ENCODE data around the gene CMPK2. TPM values are rescaled to one million over a fixed set of nuclear protein-coding genes. Genes with fewer than 3 reads are reported as not detected.

Gene CMPK2
- total and polyA plus RNA-seq, 8 donors: 2.4 to 11.7 (median 4.7) TPM

DNA sequence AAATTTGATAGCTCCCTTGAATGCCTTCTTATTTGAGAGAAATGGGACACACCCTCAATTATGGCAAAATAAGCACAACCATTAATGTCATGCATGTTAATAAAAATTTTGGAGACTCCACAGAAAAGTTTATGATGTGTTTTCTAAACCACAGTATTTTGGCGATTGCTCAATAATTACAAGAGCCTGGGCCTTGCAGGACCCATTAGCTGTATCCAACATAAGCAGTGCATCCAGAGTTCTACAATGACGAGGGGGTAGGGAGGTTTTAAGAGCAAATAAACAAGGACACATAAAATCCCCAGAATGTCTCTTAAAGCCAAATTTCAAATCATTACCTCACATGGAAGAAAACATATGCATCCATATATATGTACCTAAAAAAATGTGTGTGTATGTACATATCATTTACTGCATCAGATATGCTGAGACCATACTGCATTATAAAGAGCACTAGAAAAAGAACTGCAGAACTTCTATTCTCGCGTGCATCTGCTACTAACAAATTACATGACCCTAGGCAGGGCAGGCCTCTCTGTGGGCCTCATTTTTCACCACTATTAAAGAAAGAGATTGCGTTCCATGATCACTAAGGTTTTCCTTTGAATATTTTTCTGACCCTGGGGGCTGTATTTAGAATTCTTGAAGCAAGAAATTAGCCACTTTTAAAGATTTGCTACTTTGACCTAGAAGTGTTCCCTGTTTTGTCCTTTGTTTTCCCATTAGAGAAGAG, 38.0 kb downstream of the CMPK2 start:
- 60 to 73% (median 70%) methylated on average over 5 of the region's 5 CpGs for WGBS, 5 donors
- H3K36me3 ChIP-seq: no peaks in the 10 kb centered on the region
- H3K9me3 ChIP-seq: peaks cover 0 to 16% (median 7%) of the 10 kb centered on the region in 4 donors
- H3K4me3 ChIP-seq: no peak overlapping the region
- H3K27ac ChIP-seq: no peak overlapping the region
- H3K27me3 ChIP-seq: no peaks in the 10 kb centered on the region
- intact Hi-C loops (cut with DNase I; ENCODE audit: low total_unique reads): no loop called here
- TF ChIP-seq, protein P1, sequence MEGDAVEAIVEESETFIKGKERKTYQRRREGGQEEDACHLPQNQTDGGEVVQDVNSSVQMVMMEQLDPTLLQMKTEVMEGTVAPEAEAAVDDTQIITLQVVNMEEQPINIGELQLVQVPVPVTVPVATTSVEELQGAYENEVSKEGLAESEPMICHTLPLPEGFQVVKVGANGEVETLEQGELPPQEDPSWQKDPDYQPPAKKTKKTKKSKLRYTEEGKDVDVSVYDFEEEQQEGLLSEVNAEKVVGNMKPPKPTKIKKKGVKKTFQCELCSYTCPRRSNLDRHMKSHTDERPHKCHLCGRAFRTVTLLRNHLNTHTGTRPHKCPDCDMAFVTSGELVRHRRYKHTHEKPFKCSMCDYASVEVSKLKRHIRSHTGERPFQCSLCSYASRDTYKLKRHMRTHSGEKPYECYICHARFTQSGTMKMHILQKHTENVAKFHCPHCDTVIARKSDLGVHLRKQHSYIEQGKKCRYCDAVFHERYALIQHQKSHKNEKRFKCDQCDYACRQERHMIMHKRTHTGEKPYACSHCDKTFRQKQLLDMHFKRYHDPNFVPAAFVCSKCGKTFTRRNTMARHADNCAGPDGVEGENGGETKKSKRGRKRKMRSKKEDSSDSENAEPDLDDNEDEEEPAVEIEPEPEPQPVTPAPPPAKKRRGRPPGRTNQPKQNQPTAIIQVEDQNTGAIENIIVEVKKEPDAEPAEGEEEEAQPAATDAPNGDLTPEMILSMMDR (IDR thresholded peaks at IDR 0.05): no peak
- TF ChIP-seq POLR2AphosphoS5 (IDR thresholded peaks at IDR 0.05): no peak
- no peak for TF ChIP-seq POLR2A (IDR thresholded peaks at IDR 0.05)
- TF ChIP-seq EP300 (IDR thresholded peaks at IDR 0.05): no peak
- peak in 1 of 2 donors; percentile 48 for DNase-seq
- peaks cover 0 to 8% (median 0%) of the 10 kb centered on the region in 4 donors for H3K4me1 ChIP-seq

DNA sequence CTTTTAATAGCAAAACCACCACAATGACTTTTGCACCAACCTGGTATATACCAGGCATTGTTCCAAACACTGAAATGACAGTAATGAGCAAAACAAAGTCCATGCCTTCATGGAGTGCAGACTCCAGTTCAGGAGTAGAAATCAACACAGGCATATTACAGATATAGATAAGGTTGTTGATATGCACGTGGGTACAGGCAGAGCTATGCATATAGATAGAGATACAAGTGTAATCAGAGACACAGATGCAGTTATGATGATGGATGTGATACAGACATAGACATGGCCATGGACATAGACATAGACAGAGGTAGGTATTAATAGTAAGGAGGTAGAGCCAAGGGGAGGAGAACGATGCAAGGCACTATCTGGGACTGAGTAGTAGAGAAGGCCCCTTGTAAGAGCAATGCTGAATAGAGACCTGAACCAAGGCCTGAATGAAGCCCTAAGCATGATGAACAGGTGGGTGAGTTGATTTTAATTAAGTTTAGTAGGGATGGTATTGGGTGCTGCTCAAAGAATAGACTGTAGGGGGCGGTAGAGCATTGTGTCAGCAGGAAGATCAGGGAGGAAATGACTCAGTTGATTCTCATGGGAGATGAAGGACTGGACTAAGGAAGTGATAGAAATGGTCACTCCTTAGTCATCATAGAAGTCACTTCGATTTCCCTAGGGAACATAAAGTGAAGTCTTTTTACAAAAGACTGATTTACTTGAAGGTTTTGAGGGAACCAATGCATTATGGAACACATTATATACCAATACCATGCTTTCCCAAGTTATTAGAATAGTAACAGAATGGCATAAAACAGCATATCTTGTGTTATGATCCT, 39.4 kb downstream of the CMPK2 start:
- H3K27ac ChIP-seq: no peak overlapping the region
- TF ChIP-seq, protein P1 (IDR thresholded peaks at IDR 0.05): peak in 5 of 7 experiments; percentile 22 to 67 (median 49)
- TF ChIP-seq POLR2AphosphoS5 (IDR thresholded peaks at IDR 0.05): no peak
- H3K9me3 ChIP-seq: peaks cover 0 to 8% (median 4%) of the 10 kb centered on the region in 4 donors
- H3K4me1 ChIP-seq: peaks cover 0 to 8% (median 0%) of the 10 kb centered on the region in 4 donors
- DNase-seq: peak; percentile 38 to 64
- peaks cover 0 to under 1% (median 0%) of the 10 kb centered on the region in 3 donors for H3K27me3 ChIP-seq
- 36 to 46% (median 43%) methylated on average over 4 of the region's 4 CpGs for WGBS, 5 donors
- H3K4me3 ChIP-seq: no peak overlapping the region
- intact Hi-C loops (cut with DNase I; ENCODE audit: low total_unique reads): no loop called here
- no peaks in the 10 kb centered on the region for H3K36me3 ChIP-seq

DNA sequence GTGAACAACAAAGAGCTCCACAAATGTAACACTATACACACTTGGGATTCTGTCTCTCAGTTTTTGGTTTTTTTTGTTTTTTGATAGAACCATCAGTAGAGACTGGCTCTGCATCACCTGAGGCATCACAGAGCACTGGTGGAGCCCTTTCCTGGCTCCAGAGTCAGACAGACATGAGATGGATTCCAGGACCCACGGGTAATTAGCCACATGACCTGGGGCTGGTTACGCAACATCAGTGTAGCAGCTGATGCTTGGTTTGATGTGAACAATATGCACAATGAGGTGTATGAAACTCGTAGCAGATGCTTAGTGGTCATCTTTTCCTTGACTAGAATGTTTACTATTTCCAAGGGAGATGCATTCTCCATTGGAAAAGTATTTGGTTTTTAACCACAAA, 40.7 kb downstream of the CMPK2 start:
- DNase-seq: peak in 1 of 2 donors; percentile 21
- H3K27ac ChIP-seq: no peak overlapping the region

DNA sequence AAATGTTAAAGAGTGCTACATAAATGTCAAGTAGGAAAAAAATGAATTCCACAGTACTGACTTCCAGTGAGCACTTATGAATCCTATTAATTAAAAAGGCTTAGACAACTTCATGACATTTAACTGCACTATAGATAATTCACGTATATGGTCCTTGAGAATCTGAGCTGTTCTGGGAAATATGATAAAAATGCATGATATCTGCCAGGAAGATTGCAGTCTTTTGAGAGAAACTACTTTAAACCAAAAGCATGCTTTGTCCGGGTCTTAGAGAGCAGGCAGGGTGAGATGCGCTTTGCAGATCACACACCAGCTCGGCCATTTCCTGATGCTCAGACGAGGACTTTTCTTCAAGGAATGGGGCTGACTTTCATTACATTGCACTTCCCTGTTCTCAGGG, 42.6 kb downstream of the CMPK2 start:
- H3K4me3 ChIP-seq: no peak overlapping the region
- H3K27ac ChIP-seq: no peak overlapping the region
- WGBS, 5 donors: 46 to 59% (median 52%) methylated on average over 5 of the region's 5 CpGs
- peaks cover 0 to 7% (median 0%) of the 10 kb centered on the region in 3 donors for H3K27me3 ChIP-seq
- intact Hi-C loops (cut with DNase I; ENCODE audit: low total_unique reads): no loop called here
- no peaks in the 10 kb centered on the region for H3K9me3 ChIP-seq
- no peaks in the 10 kb centered on the region for H3K36me3 ChIP-seq
- peaks cover 0 to 4% (median 0%) of the 10 kb centered on the region in 4 donors for H3K4me1 ChIP-seq
- TF ChIP-seq POLR2A (IDR thresholded peaks at IDR 0.05) (no peak), EP300 (IDR thresholded peaks at IDR 0.05) (no peak), POLR2AphosphoS5 (IDR thresholded peaks at IDR 0.05) (no peak)
- TF ChIP-seq, protein P1 (IDR thresholded peaks at IDR 0.05): no peak
- DNase-seq: peak in 1 of 2 donors; percentile 36

More for the DNA sequence above, 40.7 kb downstream of the CMPK2 start:
- intact Hi-C loops (cut with DNase I; ENCODE audit: low total_unique reads): no loop called here
- no peaks in the 10 kb centered on the region for H3K36me3 ChIP-seq
- H3K27me3 ChIP-seq: peaks cover 0 to 7% (median 0%) of the 10 kb centered on the region in 3 donors
- H3K9me3 ChIP-seq: no peaks in the 10 kb centered on the region
- no peak overlapping the region for H3K4me3 ChIP-seq
- 44 to 62% (median 59%) methylated on average over 3 of the region's 3 CpGs for WGBS, 5 donors
- TF ChIP-seq EP300 (IDR thresholded peaks at IDR 0.05): no peak
- TF ChIP-seq POLR2A (IDR thresholded peaks at IDR 0.05): no peak
- TF ChIP-seq, protein P1 (IDR thresholded peaks at IDR 0.05): no peak
- no peak for TF ChIP-seq POLR2AphosphoS5 (IDR thresholded peaks at IDR 0.05)
- H3K4me1 ChIP-seq: peaks cover 0 to 8% (median 0%) of the 10 kb centered on the region in 4 donors
